Renal pelvis (tissue), 4 donors: ENCODE results near the gene SARDH. TPM values are rescaled to one million over a fixed set of nuclear protein-coding genes. Genes with fewer than 3 reads are reported as not detected.
A peak's percentile ranks its signal among the peaks of the same experiment; 100 is the strongest.
"Not testable (repeated sequence)": the region's sequence is repeated elsewhere in the genome, so short reads cannot be mapped to it uniquely, and the experiment has no call there.

Experiments
- DNase-seq: peaks from one replicate; pipeline ENCODE4 v3.0.0-alpha.2; 2013
- polyA plus RNA-seq, 3 donors: library from polyadenylated mRNA; unstranded; fragments of 120-200 nt; gene quantifications; one replicate each; pipeline ENCODE4 v1.2.1, GENCODE V29; 2013; ENCODE audit not compliant: insufficient read length in 3 of 3

The SARDH gene
- polyA plus RNA-seq, 3 donors = 12.9 to 14.8 (median 13.1) TPM

DNA sequence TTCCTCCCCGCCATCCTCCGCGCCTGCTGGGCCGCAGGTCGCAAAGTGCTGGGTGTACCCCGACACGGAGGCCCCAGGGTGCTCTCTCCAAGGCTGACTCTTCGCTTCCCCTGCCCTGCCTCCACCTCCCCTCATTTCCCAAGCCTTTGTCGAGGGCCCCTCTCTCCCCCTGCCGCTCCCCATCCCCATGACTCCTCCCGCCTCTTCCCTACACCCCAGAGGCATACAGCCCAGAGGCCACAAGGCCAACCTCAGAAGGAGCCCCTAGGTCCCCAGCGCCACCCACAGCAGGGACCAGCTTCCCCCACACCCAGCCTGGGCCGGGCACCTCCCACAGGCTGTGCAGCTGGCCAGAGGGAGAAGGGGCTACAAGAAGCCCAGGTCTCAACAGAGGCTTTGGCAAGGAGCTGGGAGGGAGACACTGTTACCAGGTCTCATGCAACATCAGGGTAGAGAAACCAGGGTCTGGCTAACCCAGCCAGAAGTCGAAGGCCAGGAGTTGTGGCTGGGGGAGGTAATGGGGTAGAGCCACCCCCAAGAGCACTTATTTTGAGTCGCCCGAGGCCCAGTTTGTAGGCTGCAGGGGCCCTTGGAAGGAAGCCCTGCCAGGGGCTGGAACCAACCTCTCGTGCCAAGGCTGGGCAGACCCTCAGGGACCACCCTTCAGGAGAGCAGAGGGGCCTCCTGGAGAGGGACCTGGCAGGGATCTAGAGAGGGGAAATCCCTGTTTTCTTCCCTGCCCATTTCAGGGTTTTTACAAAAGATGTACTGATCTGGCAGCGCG, 24.5 kb upstream of the SARDH start:
- no peak for DNase-seq

DNA sequence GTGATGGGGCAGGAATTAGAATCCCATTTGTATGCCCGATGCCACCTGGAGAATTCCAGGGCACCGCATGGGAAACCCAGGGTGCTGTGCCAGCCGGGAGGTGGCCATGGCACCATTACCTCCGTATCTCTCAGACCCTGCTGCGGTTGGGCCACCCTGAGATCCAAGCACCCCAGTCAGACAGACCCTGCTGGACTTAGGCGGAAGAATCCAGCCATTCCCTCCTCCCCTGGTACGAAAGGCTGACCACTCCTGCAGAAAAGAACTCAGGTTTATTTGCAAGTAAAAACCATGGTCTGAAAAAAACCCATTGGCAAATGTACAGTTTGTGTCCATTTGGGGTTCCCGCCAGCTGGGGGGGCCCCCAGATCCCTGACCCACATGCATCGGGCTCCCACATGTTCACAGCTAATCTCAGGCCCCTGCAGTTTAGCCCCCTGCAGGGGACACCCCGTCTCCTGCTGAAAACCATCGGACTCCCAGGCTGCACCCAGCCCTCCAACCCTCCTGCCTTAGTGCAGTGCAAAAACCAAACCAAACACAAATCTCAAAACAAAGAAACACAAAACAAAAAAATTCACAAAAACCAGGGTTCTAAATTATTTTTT, 23.6 kb upstream of the SARDH start:
- DNase-seq = no peak

DNA sequence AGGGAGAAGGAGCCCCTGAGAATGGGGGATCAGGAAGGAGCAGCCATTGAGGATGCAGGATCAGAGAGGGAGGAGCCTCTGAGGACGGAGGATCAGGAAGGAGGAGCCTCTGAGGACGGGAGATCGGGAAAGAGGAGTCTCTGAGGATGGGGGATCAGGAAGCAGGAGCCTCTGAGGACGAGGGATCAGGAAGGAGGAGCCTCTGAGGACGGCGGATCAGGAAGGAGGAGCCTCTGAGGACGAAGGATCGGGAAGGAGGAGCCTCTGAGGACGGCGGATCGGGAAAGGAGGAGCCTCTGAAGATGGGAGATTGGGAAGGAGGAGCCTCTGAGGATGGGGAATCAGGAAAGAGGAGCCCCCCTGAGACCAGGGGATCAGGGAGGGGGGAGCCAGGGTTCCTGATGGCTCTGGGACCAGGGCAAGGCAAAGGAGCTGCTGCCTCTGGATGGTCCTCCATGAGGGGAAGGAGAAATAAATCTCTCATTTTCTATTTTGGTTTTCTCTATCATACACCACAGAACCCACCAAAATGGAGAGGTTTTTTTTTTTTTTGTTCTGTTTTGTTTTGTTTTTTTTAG, 22.6 kb upstream of the SARDH start:
- no peak for DNase-seq

DNA sequence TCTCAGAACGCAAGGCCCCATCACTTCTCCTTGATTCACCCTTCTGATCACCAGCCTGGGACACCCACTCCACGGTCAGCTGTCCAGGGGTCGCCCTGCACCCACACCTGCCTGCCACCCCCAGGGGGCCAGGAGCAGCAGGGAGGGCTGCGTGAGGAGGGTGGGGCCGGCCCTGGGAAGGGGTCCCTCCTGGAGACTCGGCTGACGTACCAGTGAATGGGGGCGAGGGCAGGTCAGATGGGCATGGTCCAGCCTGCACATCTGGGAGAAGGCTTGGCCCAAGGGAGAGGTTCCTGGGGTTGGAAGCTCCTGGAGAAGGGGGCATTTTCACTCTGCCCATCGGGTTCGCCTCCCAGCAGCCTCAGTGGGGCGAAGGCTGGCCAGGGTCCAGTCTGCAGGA, 21.8 kb upstream of the SARDH start:
- DNase-seq = no peak

DNA sequence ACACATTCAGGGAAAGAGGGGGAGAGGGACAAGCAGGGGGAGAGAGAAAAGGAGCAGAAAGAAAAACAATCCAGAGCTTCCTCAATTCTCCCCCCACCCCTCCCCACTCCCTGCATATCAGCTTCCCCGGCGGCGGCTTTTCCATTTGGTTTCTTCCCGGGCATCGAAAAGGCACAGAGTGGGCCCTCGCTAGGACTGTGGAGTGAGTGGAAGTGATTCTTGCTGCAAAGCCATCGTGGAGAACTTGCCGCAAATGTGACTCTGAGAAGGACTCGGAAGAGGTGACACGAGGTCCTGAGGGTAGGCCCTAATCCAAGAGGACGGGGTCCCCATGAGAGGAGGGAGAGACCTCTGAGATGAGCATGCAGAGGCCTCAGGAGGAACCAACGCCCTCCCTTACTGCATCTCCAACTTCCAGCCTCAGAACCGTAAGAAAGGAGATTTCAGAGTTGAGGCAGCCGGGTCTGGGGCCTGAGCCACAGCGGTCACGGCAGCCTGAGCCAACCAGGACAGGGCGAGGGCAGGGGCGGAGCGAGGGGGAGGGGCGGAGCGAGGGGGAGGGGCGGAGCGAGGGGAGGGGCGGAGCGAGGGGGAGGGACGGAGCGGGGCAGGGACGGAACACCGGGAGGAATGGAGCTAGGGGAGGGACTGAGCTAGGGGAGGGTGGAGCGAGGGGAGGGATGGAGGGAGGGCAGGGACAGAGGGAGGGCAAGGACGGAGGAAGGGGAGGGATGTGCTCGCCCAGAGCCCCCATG, 21.2 kb upstream of the SARDH start:
- no peak for DNase-seq

DNA sequence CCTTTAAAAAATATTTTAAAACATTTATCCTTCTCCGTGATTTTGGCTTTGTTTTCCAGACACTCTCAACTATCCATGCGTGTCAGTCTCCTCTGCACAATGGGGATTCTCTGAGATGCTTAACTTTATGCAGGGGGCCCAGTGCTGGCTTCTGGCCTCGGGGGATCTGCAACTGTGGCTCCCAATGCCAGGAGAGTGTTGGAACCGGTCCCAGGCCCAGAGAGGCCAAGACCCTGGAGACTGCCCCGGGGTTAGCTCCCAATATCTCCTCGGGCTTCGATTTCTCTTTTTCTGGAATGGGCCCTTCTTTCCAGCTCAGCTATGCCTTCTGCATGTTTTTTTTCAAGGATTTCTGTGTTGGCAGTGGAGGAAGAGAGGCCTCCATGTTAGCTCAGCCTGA, 20.1 kb upstream of the SARDH start:
- no peak for DNase-seq

DNA sequence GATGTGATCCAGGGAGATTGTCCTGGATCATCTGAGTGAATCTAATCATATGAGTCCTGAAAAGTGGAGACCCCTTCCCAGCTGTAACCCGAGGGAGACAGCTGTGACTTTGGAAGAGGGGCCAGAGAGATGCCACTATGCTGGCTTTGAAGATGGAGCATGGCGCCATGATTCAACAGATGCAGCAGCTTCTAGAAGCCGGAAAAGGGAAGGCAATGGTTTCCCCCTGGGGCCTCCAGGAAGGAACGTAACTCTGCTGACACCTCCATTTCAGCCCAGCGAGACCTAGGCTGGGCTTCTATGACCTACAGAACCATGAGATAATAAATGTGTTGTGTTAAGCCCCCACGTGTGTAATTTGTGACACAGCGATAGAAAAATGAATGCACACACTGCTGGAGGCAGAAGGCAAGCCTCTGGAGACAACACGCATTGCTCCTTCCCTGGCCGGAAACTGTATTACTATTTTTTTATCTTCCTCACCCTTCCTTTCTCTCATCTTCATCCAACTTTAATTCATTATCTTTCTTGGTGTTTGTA, 16.6 kb upstream of the SARDH start:
- DNase-seq = no peak

DNA sequence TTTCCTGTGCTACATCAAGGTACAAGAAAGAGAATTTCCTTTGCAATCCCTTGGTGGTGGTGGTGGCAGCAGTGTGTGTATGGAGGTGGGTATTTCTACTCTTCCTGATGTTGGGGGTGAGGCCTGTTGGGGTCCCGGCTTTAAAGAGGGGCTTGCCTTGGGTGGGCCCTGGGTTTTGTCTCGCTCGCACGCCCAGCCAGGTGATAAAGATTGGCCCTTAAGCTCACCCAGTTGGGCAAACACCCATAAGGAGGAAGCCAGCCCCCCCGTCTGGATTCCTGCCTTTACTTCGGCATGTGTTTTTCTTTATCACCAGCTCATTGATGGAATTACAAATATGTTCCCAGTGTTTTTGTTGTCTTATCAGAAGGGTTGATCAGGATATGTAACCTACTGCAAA, 16.0 kb upstream of the SARDH start:
- DNase-seq = no peak

DNA sequence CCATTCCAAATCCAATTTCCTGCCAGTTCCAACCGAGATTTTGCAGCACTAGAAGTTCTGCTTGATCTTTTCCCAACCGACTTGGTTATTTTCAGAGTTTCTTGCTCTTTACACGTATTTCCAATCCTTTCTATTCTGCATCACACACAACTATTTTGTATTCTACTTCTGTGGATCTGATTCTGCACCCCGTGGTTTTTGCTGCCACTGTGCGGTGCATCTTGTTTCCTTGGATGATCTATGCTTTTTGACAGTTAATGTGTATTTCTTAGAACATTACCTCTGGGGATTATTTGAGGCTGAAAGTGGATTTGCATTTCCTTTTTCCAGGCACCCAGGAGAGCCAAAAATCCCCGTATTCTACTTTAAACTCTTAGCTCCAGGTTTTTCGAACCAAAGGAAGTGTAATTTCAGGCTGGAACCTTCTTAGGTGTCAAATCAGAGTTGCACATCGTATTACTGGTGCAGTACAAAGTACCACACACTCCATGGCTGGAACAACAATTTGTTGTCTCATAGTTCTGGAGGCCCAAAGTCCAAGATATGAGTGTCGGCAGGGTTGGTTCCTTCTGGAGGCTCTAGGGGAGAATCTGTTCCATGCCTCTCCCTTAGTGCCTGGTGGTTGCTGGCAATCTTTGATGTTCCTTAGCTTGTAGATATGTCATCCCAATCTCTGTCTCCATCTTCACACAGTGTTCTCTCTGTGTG, 14.7 kb upstream of the SARDH start:
- DNase-seq = no peak

DNA sequence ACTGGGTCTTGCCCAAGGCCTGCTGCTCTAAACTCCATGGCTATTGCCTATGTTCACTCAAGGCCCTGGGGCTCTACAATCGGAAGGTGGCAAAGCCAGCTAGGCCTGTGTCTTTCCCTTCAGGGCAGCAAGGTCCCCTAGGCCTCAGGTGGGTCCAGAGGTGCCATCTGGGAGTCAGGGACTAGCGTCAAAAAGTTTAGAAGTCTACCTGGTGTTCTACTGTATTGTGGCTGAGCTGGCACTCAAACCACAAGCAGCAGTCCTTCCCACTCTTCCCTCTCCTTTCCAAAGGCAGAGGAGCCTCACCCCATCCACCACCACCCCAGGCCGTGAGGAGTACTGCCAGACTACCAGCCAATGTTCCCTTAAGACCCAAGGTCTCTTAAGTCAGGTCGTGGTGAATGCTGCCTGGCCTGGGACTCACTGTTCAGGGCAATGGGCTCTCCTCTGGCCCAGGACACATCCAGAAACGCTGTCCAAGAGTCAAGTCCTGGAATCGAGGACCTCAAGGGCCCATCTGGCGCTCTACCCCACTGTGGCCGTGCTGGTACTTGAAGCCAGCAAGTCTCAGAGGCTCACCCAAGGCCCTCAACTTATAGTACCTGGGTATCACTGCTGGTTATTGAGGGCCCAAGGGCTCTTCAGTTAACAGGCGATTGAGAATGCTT, 13.0 kb upstream of the SARDH start:
- DNase-seq = no peak

DNA sequence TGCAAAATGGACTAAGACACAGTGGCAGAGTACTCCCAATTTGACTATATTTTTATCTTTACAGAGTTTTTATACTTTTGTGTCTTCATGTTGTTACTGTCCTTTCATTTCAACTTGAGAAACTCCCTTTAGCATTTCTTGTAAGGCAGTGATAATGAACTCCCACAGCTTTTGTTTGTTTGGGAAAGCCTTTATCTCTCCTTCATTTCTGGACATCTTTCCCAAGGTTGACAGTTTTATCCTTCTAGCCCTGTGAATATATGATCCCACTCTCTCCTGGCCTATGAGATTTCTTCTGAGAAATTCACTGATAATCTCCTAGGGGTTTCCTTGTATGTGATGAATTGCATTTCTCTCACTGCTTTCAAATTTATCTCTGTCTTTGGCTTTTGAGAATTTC, 9.2 kb upstream of the SARDH start:
- DNase-seq = no peak

DNA sequence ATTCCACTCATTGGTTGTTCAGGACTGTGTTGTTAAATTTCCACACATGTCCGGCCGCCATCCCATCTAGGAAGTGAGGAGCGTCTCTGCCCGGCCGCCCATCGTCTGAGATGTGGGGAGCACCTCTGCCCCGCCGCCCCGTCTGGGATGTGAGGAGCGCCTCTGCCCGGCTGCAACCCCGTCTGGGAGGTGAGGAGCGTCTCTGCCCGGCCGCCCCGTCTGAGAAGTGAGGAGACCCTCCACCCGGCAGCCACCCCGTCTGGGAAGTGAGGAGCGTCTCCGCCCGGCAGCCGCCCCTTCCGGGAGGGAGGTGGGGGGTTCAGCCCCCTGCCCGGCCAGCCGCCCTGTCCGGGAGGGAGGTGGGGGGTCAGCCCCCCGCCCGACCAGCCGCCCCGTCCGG, 6.4 kb upstream of the SARDH start:
- not testable (repeated sequence) for DNase-seq

DNA sequence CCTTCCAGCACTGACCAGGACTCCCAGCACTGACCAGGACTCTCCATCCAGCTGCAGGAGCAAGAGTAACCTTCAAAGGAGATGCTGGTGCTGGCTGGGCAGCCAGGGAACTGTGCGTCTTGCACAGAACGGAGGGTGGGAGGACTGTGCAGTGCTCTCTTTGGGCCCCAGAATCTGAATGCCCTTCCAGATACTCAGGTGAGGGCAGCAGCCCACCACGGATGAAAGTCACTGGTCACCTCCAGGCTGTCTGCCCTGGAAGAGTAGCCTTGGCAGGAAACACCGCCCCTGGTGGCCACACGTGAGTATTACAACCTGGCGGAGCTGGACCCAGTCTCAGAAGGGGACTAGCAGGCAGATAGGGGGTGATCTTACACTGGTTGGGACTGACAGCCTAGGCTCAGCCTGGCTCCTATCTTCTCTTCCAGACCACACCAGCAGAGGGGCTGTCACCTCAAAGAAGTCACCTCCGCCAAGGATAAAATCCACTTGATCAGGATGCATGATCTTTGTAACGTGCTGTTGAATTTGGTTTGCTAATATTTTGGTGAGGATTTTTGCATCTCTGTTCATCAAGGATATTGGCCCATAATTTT, 4.8 kb upstream of the SARDH start:
- peak; percentile 69 for DNase-seq

DNA sequence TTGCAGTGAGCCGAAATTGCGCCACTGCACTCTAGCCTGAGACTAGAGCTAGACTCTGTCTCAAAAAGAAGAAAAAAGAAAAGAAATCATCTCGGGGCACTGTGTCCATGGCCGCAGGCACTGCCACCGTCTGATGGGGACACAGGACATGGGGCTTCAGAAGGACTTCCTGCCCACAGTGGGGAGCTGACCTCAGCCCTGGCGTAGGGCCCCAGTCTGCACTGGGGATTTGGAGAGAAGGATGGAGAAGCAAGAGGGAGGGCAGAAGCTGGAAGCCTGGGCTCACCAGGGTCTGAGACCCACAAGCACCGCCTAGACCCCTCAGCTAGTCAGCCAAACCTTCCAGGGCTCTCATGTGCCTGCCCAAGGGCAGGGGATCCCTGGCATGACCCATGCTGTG, 4.1 kb upstream of the SARDH start:
- DNase-seq = no peak

DNA sequence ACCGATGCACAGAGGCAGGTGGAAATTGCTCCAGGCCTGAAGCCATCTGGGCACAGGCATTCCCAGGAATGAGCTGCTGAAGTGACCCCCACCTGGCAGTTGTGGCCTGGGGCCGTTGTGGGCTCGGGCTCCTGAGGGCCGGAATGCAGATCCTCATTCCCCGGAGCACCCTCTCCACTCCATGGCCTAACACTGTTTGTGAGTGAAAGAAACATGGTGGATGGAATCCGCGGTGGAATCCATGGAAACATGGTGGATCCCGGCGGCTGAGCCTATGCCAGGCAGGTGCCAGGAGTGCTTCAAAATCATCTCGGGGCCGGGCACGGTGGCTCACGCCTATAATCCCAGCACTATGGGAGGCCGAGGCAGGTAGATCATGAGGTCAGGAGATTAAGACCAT, 3.6 kb upstream of the SARDH start:
- DNase-seq = no peak

DNA sequence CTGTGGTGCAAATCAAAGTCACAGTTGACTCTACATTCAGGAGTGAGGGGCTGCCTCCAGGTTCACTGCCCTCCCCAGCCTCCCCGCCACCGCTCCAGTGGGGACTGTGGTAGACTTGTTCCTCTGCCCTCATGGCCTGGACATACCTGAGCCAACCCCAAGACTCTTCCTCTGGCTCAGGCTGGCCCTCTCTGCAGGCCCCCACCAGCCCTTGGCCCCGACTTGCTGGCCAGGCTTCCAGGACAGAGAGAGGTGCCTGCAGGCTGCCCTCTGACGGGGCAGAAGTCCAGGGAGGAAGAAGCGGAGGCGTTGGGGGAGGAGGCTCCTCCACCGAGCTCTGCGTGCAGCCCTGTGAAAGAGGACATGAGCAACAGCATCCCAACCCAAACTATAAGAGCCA, 2.8 kb upstream of the SARDH start:
- DNase-seq = no peak

DNA sequence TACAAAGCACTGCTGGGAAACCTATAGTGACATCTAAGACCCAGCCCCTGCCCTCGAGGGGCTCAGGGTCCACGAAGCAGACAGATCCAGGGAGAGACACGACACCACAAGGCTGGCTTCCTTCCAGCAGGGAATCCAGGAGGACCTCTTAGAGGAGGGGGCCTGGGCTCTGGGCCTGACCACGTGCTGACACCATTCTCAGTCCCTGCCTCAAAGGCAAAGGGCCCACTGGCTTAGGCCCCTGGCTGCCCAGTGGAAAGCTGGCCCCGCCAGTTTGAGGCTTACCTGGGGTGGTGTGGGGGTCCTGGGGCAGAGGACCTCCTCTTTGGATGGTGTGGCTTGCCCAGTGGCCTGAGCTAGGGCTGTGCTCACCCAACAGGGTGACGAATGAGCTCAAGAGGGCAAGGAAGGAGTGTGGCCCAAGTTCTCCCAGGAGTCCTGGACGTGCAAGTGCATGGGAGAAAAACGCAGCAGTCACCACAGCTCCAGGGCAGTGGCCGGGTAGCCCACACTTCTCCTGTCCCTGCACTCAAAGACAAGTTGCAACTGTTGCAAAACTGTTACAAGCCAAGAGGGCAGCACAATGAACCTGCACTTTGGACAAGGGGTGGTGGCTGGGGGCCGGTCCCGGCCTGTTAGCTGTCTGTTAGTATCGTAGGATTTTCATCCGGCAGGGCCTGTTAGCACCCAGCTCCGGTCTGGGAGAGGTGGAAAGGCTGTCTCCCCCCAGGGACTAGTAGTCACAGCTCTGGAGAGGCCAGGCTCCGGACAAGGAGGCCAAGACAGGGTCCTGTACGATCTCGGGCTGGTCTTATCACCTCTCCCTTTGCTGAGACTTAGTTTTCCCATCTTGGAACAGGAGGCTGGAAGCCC, 1.5 kb upstream of the SARDH start:
- no peak for DNase-seq

DNA sequence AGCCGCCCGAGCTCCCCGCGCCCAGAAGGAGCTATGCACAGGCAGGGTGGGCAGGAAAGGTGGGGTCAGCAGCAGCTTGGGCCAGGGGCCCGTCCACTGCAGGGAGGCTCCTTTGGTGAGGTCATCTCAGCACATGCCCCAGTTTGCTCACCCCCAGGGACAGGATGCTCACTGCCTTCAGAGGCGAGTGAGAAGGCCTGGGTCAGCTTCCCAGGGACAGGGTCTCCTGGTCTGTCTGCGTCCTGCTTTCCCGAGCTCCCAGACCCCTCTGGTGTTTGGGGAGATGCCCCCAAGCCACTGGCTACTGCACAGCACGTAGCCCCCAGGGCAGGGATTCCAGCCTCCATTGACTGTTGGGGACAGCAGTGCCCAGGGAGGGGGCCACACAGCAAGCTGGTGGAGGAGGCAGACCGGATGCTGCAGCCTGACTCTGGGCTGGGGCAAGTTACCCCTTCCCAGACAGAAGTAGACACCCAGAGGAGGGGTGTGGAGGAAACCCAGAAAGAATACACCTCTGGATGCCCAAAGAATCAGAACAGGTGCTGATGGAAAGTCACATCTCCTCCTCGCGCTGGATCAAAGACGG, 581 bp upstream of the SARDH start:
- DNase-seq = no peak

DNA sequence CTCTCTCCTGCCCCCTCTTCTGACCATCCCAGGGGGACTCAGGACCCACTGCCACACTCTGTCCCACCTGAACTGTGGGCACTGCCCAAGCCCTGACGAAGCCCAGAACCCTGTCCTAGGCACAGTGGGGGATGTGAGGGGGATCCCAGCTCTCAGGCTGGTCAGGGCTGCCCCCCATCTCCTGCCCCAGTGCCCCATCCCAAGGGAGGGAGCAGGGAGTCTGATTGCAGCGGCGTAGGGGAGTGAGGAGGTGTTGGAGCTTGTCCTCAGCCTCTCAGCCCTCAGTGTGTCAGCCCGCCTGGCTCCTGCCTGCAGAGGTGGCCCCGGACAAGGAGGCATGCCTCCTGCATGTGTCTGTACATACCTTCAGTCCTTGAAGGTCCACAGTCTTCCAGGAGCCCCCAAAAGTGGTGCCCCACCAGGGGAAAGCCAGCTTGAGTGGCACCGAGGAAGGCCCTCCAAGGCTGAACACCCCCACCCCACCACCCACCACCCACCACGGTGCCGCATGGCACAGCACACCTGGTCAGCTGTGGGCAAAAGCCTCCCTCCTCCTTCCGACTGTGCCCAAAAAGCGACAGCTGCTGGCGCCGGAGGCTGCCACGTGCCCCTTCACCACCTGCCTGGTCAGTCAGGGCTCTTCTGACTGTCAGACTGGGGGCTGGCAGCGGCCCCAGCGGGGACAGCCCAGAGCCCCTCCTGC, 930 bp downstream of the SARDH start:
- DNase-seq = no peak
